ENCODE results near the gene FBLN7. TPM values are rescaled to one million over a fixed set of nuclear protein-coding genes. Genes with fewer than 3 reads are reported as not detected.

The FBLN7 gene
- total RNA-seq, 1 donor from 2014 or later = 17.0 TPM

DNA sequence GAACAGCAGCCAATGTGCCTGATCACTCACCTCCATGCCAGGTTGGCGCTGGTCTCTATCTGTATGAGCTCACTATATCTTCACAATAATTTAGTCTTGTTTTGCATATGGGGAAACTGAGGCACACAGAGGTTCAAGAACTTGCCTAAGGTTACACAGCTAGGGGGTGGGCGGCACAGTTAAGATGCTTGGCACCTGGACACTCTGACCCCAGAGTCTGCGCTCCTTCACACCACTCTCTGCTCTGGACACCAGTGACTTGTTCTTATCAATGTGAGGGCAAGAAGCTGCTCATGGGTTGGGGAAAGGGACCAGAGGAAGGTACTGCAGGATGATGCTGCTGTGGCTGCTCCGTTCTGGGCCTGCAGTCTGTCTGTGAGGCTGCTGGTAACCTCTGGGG is 27.1 kb downstream of the FBLN7 start:
- Mint-ChIP-seq H3K4me1 (ENCODE audit: low read depth) (peaks cover 15% of the 10 kb centered on the region), H3K36me3 (ENCODE audit: low read depth) (no peaks in the 10 kb centered on the region), H3K27me3 (ENCODE audit: low read depth) (no peaks in the 10 kb centered on the region), H3K4me3 (ENCODE audit: low read depth) (no peak overlapping the region), H3K27ac (no peak overlapping the region), H3K9me3 (no peaks in the 10 kb centered on the region)
- DNase-seq (ENCODE audit: low spot score) = no peak
- intact Hi-C loops (cut with micrococcal nuclease) = no loop called here

DNA sequence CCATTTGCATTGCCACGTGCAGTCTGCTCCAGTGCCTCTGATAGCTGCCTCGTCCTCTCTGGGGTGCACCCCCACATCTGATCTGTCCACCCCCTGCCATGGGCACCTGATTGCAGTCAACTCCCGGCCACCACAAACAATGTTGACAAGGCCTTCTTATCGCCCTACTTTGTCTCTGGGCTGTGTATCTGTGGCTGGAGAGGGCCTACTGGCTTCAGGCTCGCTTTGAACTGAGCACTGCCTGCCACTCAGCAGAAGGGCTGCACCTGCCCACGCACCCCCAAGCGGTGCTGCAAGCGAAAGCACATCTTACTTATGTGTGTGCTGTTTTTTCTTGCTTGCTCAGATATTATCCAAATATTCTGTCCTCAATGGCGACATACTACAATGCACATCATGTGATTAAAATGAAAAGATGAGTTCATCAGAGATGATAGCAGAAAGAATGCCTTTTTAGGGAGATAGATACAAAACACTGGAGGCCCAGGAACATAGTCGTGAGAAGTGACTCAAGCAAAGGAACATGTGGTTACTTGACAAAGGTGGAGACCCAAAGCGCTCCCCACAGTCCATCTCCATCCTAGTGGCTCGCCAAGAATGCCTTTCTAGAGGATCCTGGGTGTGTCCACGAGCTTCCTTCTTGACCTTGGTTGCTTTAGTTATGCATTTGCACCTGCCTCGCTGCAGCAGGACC is 28.8 kb downstream of the FBLN7 start:
- DNase-seq (ENCODE audit: low spot score) = no peak

DNA sequence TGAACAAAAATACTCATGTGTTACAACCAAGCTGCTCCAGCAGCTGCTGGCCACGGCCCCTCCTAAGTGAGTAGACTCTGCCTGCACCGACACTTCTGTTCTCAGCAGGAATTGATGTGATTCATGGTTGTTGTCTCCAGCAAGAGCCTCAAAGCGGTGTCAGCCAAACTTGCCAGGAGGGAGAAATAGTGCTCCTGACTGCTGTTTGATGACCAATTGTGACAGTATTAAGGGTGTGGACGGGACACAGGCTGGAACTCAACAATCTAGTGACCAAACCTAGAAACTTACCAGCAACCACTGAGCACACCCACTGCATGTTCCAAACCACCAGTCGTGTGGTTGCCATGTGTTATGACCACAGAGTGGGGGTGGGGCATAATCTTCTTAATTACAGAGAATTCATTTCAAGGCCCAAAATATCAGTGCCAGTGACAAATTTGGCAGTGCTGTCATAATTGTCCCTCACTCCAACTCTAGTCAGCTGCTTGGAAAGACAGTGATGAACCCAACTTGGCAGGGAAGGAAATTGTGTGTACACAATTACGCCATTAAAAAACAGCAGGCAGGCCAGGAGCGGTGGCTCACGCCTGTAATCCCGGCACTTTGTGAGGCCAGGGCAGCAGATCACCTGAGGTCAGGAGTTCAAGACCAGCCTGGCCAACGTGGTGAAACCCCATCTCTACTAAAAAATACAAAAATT is 30.4 kb downstream of the FBLN7 start:
- H3K27me3 Mint-ChIP-seq (ENCODE audit: low read depth) = peaks cover 2% of the 10 kb centered on the region

More for the DNA sequence above, 28.8 kb downstream of the FBLN7 start:
- peaks cover 10% of the 10 kb centered on the region for H3K4me1 Mint-ChIP-seq (ENCODE audit: low read depth)
- peaks cover 2% of the 10 kb centered on the region for H3K27me3 Mint-ChIP-seq (ENCODE audit: low read depth)
- H3K36me3 Mint-ChIP-seq (ENCODE audit: low read depth) = no peaks in the 10 kb centered on the region
- no peaks in the 10 kb centered on the region for H3K9me3 Mint-ChIP-seq
- no peak overlapping the region for H3K4me3 Mint-ChIP-seq (ENCODE audit: low read depth)
- H3K27ac Mint-ChIP-seq = no peak overlapping the region
- intact Hi-C loops (cut with micrococcal nuclease) = no loop called here

DNA sequence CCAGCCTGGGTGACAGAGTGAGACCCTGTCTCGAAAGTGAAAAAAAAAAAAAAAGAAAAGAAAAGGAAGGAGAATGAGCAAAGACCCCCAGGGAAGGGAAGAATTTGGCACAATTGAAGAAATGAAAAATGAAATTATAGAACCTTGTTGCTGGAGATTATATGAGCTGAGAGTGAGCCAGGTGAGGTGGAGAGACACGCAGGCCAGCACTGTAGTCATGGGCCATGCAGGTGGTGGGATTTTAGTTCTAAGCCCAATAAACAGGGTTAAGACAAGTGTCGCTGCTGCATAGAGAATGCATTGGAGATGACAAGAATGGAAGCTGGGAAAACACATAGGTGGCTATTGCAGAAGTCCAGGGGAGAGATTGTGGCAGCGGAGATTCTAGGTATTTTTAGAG is 32.3 kb downstream of the FBLN7 start:
- no peak overlapping the region for H3K4me3 Mint-ChIP-seq (ENCODE audit: low read depth)
- intact Hi-C loops (cut with micrococcal nuclease) = no loop called here
- no peak overlapping the region for H3K27ac Mint-ChIP-seq
- peaks cover 2% of the 10 kb centered on the region for H3K27me3 Mint-ChIP-seq (ENCODE audit: low read depth)
- H3K4me1 Mint-ChIP-seq (ENCODE audit: low read depth) = peaks cover 27% of the 10 kb centered on the region
- DNase-seq (ENCODE audit: low spot score) = no peak
- H3K9me3 Mint-ChIP-seq = no peaks in the 10 kb centered on the region
- H3K36me3 Mint-ChIP-seq (ENCODE audit: low read depth) = no peaks in the 10 kb centered on the region

More for the DNA sequence above, 30.4 kb downstream of the FBLN7 start:
- Mint-ChIP-seq H3K4me3 (ENCODE audit: low read depth) (no peak overlapping the region), H3K9me3 (no peaks in the 10 kb centered on the region), H3K27ac (no peak overlapping the region), H3K36me3 (ENCODE audit: low read depth) (no peaks in the 10 kb centered on the region), H3K4me1 (ENCODE audit: low read depth) (peaks cover 18% of the 10 kb centered on the region)
- DNase-seq (ENCODE audit: low spot score) = no peak
- intact Hi-C loops (cut with micrococcal nuclease) = no loop called here

DNA sequence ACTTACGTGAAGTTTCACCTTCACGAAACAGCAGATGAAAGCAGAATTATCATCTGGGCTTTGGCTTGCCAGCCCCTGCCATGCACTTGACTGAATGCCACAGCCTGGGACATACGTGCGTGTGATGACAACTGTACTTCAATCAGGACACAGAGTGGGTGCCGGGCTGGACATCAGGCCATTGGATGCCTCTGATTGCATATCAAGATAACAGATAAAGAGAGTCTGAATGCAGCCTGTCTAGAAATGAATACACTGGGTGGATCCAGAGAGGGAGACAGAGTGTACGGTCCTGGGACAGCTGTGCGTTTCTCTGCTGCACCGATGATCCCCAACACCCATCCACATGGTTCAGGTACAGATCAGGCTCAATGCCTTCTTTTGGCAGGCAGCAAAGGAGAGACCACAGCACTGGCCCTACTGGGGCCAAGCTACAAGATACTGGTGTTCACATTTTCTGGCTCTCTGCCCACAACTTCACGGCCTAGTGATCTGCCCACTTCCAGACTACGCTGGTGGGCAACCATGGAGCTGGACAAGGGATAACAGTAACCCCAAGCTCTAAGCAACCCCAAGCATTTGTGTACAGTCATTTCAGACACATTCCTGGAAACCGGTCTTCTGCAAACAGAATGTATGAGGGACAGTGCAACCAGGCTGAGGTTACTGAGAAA is 35.6 kb downstream of the FBLN7 start:
- intact Hi-C loops (cut with micrococcal nuclease) = no loop called here
- Mint-ChIP-seq H3K36me3 (ENCODE audit: low read depth) (no peaks in the 10 kb centered on the region), H3K27ac (no peak overlapping the region), H3K4me1 (ENCODE audit: low read depth) (peaks cover 19% of the 10 kb centered on the region), H3K4me3 (ENCODE audit: low read depth) (no peak overlapping the region), H3K9me3 (no peaks in the 10 kb centered on the region), H3K27me3 (ENCODE audit: low read depth) (peaks cover 2% of the 10 kb centered on the region)
- no peak for DNase-seq (ENCODE audit: low spot score)

DNA sequence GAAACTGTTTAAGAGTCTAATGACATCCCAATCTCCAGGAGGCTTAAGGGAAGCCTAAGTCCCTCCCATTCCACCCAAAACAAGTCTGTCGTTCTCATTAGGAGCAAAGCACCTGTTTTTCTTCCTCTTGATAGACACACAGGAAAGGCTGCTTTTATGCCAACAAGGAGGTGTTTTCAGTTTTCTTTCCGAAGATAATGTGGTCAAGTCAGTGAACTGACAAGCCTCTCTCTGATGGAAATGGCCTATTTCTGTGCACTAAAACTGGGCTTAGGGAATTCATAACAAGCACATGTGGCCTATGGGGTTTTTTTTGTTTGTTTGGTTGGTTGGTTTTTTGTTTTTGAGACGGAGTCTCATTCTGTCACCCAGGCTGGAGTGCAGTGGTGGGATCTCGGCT is 36.2 kb downstream of the FBLN7 start:
- Mint-ChIP-seq H3K36me3 (ENCODE audit: low read depth) (no peaks in the 10 kb centered on the region), H3K27me3 (ENCODE audit: low read depth) (peaks cover 2% of the 10 kb centered on the region), H3K9me3 (no peaks in the 10 kb centered on the region), H3K27ac (no peak overlapping the region), H3K4me1 (ENCODE audit: low read depth) (peaks cover 19% of the 10 kb centered on the region), H3K4me3 (ENCODE audit: low read depth) (no peak overlapping the region)
- intact Hi-C loops (cut with micrococcal nuclease) = no loop called here
- no peak for DNase-seq (ENCODE audit: low spot score)

DNA sequence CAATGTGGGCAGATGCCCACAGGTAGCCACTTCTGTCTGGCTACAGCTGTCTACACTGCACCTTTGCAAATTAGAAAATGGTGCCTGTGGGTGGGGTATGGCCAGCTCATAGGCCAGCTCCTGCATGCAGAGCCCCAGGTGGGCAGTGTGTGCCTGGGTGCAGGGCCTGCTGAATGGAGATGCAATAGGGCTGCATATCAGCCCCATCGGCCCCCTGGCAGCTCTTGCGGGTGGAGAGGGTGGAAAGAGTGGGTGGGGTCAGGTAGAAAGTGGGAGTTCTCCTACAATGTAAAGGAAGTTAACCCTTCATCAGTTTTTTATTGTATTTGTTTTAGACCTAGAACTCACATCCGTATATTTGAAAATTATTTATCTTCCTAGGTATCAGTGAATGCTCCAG is 37.1 kb downstream of the FBLN7 start:
- no peaks in the 10 kb centered on the region for H3K36me3 Mint-ChIP-seq (ENCODE audit: low read depth)
- intact Hi-C loops (cut with micrococcal nuclease) = no loop called here
- peaks cover 2% of the 10 kb centered on the region for H3K27me3 Mint-ChIP-seq (ENCODE audit: low read depth)
- no peak overlapping the region for H3K4me3 Mint-ChIP-seq (ENCODE audit: low read depth)
- no peak overlapping the region for H3K27ac Mint-ChIP-seq
- DNase-seq (ENCODE audit: low spot score) = no peak
- H3K9me3 Mint-ChIP-seq = no peaks in the 10 kb centered on the region
- peaks cover 20% of the 10 kb centered on the region for H3K4me1 Mint-ChIP-seq (ENCODE audit: low read depth)

DNA sequence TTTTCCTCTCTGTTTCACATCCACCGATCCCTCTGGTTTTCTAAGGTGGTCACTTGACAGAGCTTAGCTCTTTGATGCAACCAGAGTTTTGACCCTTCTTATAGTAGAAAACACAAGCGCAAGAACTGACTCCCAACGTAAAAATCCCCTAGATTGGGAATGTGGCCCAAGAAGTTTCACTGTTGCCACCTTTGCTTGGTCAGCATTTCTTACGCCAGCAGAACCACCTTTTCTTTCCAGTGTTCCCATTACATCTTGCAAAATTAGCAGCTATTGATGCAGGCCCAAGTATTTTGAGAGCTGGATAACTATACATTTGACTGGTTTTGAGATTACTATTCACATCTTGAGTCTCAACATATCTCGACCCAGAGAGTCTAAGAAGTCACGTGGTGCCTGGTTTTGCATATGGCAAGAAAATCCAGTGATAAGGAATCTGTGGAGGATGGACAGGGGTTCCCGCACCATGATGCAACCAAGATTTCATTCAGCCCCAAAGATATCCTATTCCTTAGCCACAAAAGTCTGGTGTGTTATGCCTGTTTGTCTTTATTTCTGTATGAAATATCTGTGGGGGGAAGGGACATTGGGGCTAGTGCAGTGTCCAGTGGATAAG is 37.9 kb downstream of the FBLN7 start:
- Mint-ChIP-seq H3K4me1 (ENCODE audit: low read depth) (peaks cover 21% of the 10 kb centered on the region), H3K4me3 (ENCODE audit: low read depth) (no peak overlapping the region), H3K36me3 (ENCODE audit: low read depth) (no peaks in the 10 kb centered on the region), H3K27ac (no peak overlapping the region), H3K9me3 (no peaks in the 10 kb centered on the region), H3K27me3 (ENCODE audit: low read depth) (peaks cover under 1% of the 10 kb centered on the region)
- DNase-seq (ENCODE audit: low spot score) = no peak
- intact Hi-C loops (cut with micrococcal nuclease) = no loop called here

DNA sequence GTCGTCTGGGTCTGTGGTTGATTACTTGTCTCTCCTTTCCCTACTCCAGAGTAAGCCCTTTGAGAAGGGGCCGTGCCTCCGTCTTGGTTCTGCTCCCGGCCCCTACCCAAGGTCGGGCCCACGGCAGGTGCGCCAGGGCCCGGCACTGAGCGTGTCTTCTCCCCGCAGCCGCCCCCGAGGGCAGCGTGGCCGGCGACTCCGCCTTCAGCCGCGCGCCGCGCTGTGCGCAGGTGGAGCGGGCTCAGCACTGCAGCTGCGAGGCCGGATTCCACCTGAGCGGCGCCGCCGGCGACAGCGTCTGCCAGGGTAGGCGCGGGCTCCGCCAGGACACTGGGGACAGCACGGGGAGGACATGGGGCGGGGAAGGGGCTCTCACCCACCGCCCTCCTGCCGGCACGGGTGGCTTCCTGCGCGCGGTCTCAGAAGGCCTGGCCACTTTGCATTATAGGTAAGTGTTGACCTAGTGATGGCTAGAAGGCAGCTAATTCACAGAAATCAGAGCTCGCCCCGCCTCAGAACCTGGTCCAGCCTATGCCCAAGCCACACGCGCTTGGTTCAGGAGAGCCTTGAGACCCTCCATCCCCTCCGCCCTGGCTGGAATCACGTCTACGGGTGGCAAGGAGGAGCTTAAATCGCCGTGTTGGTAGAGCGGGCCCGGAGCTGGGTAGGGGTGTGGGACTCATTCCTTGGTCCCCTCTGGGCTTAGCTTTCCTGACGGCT is 43.5 kb downstream of the FBLN7 start:
- Mint-ChIP-seq H3K4me3 (ENCODE audit: low read depth) (peak overlapping the region; percentile 80), H3K4me1 (ENCODE audit: low read depth) (peaks cover 38% of the 10 kb centered on the region), H3K36me3 (ENCODE audit: low read depth) (peaks cover 21% of the 10 kb centered on the region), H3K27me3 (ENCODE audit: low read depth) (no peaks in the 10 kb centered on the region), H3K27ac (peak overlapping the region; percentile 93), H3K9me3 (no peaks in the 10 kb centered on the region)
- intact Hi-C loops (cut with micrococcal nuclease) = loop anchor here (2.0 to 10.0 kb wide), 3 partner anchors 71 to 127 kb away; partner anchors contain the start of genes TMEM87B and ZC3H6
- peak; percentile 43 for DNase-seq (ENCODE audit: low spot score)

DNA sequence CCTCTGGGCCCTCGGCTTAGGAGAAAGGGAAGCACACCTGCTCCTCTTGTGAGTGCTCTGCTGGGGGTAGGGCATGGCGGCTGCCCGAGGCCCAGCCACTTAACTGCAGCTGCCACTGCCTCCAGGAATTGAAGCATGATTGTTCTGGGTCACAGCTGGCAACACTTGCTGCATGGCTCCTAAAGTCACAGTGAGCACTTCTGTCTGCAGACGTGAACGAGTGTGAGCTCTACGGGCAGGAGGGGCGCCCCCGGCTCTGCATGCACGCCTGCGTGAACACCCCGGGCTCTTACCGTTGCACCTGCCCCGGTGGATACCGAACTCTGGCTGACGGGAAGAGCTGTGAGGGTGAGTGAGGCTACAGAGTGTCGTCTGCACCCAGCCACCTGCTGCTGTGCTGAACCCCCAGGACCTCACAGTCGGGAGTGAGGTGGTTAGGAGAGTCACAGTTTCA is 44.4 kb downstream of the FBLN7 start:
- Mint-ChIP-seq H3K27ac (peak overlapping the region; percentile 93), H3K36me3 (ENCODE audit: low read depth) (peaks cover 28% of the 10 kb centered on the region), H3K4me3 (ENCODE audit: low read depth) (peak overlapping the region; percentile 80), H3K9me3 (no peaks in the 10 kb centered on the region), H3K4me1 (ENCODE audit: low read depth) (peaks cover 45% of the 10 kb centered on the region), H3K27me3 (ENCODE audit: low read depth) (no peaks in the 10 kb centered on the region)
- intact Hi-C loops (cut with micrococcal nuclease) = loop anchor here (2.0 to 10.0 kb wide), 3 partner anchors 70 to 128 kb away; partner anchors contain the start of genes TMEM87B and ZC3H6
- no peak for DNase-seq (ENCODE audit: low spot score)

DNA sequence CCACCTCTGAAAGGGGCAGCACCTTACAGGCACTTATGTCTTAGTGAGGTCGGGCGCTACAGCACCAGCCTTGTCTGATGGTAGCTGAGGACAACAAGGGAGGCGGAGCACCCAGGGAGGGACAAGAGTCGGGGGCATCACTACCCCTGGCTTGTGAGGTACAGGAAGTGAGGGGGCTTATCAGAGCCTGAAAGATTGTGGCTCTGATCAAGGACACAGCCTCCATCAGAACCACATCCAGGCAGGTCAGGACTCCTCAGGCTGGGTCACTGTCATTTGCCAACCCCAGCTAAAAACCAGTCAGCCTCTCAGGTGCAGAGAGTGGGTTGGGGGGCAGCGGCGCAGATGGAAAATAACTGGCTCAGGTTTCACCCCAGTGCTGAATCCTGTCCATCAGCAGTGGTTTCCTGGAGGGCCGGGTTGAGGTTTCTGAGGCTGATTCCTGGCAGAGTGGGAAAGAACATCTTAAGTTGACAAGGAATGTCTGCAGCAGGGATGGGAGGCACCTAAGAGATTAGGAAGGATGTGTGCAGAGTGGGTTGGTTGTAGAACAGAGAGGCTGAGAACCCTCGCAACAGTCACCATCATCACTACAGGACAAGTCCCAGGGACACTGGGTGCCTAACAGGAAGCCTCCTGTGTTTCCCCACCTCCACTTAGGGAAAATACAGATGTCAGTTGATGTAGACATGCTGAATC is 45.3 kb downstream of the FBLN7 start:
- Mint-ChIP-seq H3K27ac (peak overlapping the region; percentile 93), H3K36me3 (ENCODE audit: low read depth) (peaks cover 36% of the 10 kb centered on the region), H3K9me3 (no peaks in the 10 kb centered on the region), H3K27me3 (ENCODE audit: low read depth) (no peaks in the 10 kb centered on the region), H3K4me1 (ENCODE audit: low read depth) (peaks cover 54% of the 10 kb centered on the region), H3K4me3 (ENCODE audit: low read depth) (peak overlapping the region; percentile 80)
- DNase-seq (ENCODE audit: low spot score) = no peak
- intact Hi-C loops (cut with micrococcal nuclease) = loop anchor here (2.0 to 10.0 kb wide), 3 partner anchors 69 to 129 kb away; partner anchors contain the start of genes TMEM87B and ZC3H6

All from activated T-helper 2 cell treated with anti-CD3 and anti-CD28 coated beads, Interferon-gamma antibody, Interleukin-2, Interleukin-4, amounts not matched to agents 10 μg/mL and 5 μg/mL and 100 μg/mL, durations not matched to agents 14 hours and 24 hours and 36 hours (primary cell).